ENCODE data around the gene FYB1. TPM values are rescaled to one million over a fixed set of nuclear protein-coding genes. Genes with fewer than 3 reads are reported as not detected.

FYB1 gene
- total RNA-seq, 1 experiment from 2014 or later: 0.42 TPM

- TF ChIP-seq REST (IDR thresholded peaks at IDR 0.05; ENCODE audit: low read depth): no peak
- TF ChIP-seq FOSL1 (IDR thresholded peaks at IDR 0.05; ENCODE audit: low read depth): no peak
- no peak for TF ChIP-seq ZNF274 (IDR thresholded peaks at IDR 0.05; ENCODE audit: low read depth, low read length)
- no peak for TF ChIP-seq SRF (IDR thresholded peaks at IDR 0.05; ENCODE audit: low read depth)
These were observed 36.0 kb upstream of the FYB1 start (continued) for GRCh38 chr5:39255406-39255805.

GRCh38 chr5:39254671-39255070 lies 35.3 kb upstream of the FYB1 start:
- no peaks in the 10 kb centered on the region for H3K79me2 ChIP-seq (ENCODE audit: insufficient read depth, low read length)
- no peak overlapping the region for H3K4me2 ChIP-seq (ENCODE audit: low read length)
- no peaks in the 10 kb centered on the region for H3K27me3 ChIP-seq (ENCODE audit: insufficient read depth, low read length)
- H2AFZ ChIP-seq (ENCODE audit: low read depth, low read length, poor library complexity, severe bottlenecking): no peak overlapping the region
- no peak for TF ChIP-seq REST (IDR thresholded peaks at IDR 0.05; ENCODE audit: low read depth)
- TF ChIP-seq RAD21 (IDR thresholded peaks at IDR 0.05; ENCODE audit: low read depth): no peak
- no peak for TF ChIP-seq FOSL1 (IDR thresholded peaks at IDR 0.05; ENCODE audit: low read depth)
- RAD21 ChIA-PET (ENCODE audit: low non-redundant PET in 1 of 2, low total read pairs in 2 of 2, uncharacterized antibody in 2 of 2, unreplicated experiment in 2 of 2): interaction anchor here in 1 of 2 experiments (0.7 kb wide), 1 partner anchor 37 kb away, joined by 3 read pairs; no protein-coding TSS in a partner anchor
- ATAC-seq (no peak), DNase-seq (ENCODE audit: low read depth, low spot score) (no peak)
- CTCF ChIA-PET: no interaction called here
- H3K27ac ChIP-seq (ENCODE audit: low read depth, low read length): no peak overlapping the region
- no peaks in the 10 kb centered on the region for H3K9me3 ChIP-seq (ENCODE audit: control insufficient read depth in 1 of 2, insufficient read depth in 1 of 2, low read depth in 1 of 2, low read length in 2 of 2)
- no peaks in the 10 kb centered on the region for H3K36me3 ChIP-seq (ENCODE audit: control insufficient read depth in 1 of 2, insufficient read depth in 2 of 2, low read length in 2 of 2)
- intact Hi-C loops (cut with micrococcal nuclease): no loop called here
- H3K9me2 ChIP-seq (ENCODE audit: insufficient read depth): no peaks in the 10 kb centered on the region
- no TSS peak for BruUV-seq (replicated peaks)
- H3K9ac ChIP-seq (ENCODE audit: low read length): no peak overlapping the region
- POLR2A ChIA-PET: no interaction called here
- H4K20me1 ChIP-seq (ENCODE audit: insufficient read depth): no peaks in the 10 kb centered on the region
- no peak overlapping the region for H3K4me3 ChIP-seq (replicated peaks in 1 of 2; ENCODE audit: low read depth in 1 of 2, low read length in 2 of 2)
- no peaks in the 10 kb centered on the region for H3K4me1 ChIP-seq (ENCODE audit: control insufficient read depth in 1 of 2, insufficient read depth in 2 of 2, low read length in 2 of 2)

Data from HCT116 (cell line).